Astrocyte (in vitro differentiated cells and primary cell): ENCODE data around the gene COL16A1. TPM values are rescaled to one million over a fixed set of nuclear protein-coding genes. Genes with fewer than 3 reads are reported as not detected.

Source experiments
- DNase-seq: peaks from one replicate; pipeline ENCODE4 v3.0.0-alpha.2; 2010; ENCODE audit warnings: low read depth
- FAIRE-seq: peaks from 2 replicates; lab custom pipeline; 2011; peaks lifted over from hg19 to GRCh38; lab: Jason Lieb, UNC
- H2AFZ ChIP-seq: 2 replicates; pipeline ENCODE4 v1.6.0; 2012; ENCODE audit warnings: low read depth, low read length, inconsistent platforms
- H3K27ac ChIP-seq: 2 replicates; pipeline ENCODE4 v1.5.1; 2011; ENCODE audit warnings: low read depth, low read length, inconsistent platforms
- H3K27me3 ChIP-seq: 2 replicates; pipeline ENCODE4 v1.6.0; 2011; ENCODE audit warnings: low read length, inconsistent platforms; ENCODE audit not compliant: insufficient read depth
- H3K36me3 ChIP-seq: 2 replicates; pipeline ENCODE4 v1.5.1; 2011; ENCODE audit warnings: low read length, inconsistent platforms; ENCODE audit not compliant: insufficient read depth
- H3K4me1 ChIP-seq: 2 replicates; pipeline ENCODE4 v1.5.1; 2011; ENCODE audit warnings: low read length, inconsistent platforms; ENCODE audit not compliant: insufficient read depth
- H3K4me2 ChIP-seq: 2 replicates; pipeline ENCODE4 v1.6.0; 2012; ENCODE audit warnings: low read length, inconsistent platforms
- H3K4me3 ChIP-seq: 2 replicates; pipeline ENCODE4 v1.5.1; 2011; ENCODE audit warnings: low read depth, mild to moderate bottlenecking, low read length, inconsistent platforms; ENCODE audit not compliant: insufficient read depth
- H3K79me2 ChIP-seq: 2 replicates; pipeline ENCODE4 v1.6.0; 2012; ENCODE audit warnings: mild to moderate bottlenecking, low read length, inconsistent platforms; ENCODE audit not compliant: insufficient read depth
- H3K9ac ChIP-seq: 2 replicates; pipeline ENCODE4 v1.6.0; 2012; ENCODE audit warnings: mild to moderate bottlenecking, low read length, inconsistent platforms
- H3K9me3 ChIP-seq: 2 replicates; pipeline ENCODE4 v1.5.1; 2012; ENCODE audit warnings: low read depth, mild to moderate bottlenecking, low read length, inconsistent platforms; ENCODE audit not compliant: insufficient read depth
- H4K20me1 ChIP-seq: 2 replicates; pipeline ENCODE4 v1.6.0; 2012; ENCODE audit warnings: low read length, inconsistent platforms; ENCODE audit not compliant: insufficient read depth
- H3K27ac Mint-ChIP-seq: one replicate; pipeline ENCODE4 v1.8.0; 2021; ENCODE audit warnings: mild to moderate bottlenecking, mixed read lengths; ENCODE audit not compliant: unreplicated experiment
- H3K27me3 Mint-ChIP-seq: one replicate; pipeline ENCODE4 v1.8.0; 2021; ENCODE audit warnings: low read depth, mixed read lengths; ENCODE audit not compliant: unreplicated experiment
- H3K36me3 Mint-ChIP-seq: one replicate; pipeline ENCODE4 v1.8.0; 2021; ENCODE audit warnings: low read depth, mixed read lengths; ENCODE audit not compliant: unreplicated experiment
- H3K4me1 Mint-ChIP-seq: one replicate; pipeline ENCODE4 v1.8.0; 2021; ENCODE audit warnings: low read depth, mixed read lengths; ENCODE audit not compliant: unreplicated experiment
- H3K4me3 Mint-ChIP-seq: one replicate; pipeline ENCODE4 v1.8.0; 2021; ENCODE audit warnings: mild to moderate bottlenecking, moderate library complexity, mixed read lengths; ENCODE audit not compliant: unreplicated experiment
- H3K9me3 Mint-ChIP-seq: one replicate; pipeline ENCODE4 v1.8.0; 2021; ENCODE audit warnings: mild to moderate bottlenecking, mixed read lengths; ENCODE audit not compliant: unreplicated experiment
- EZH2 ChIP-seq: IDR thresholded peaks from 2 replicates; pipeline ENCODE4 v1.6.1; 2012; ENCODE audit warnings: mild to moderate bottlenecking, low read length, inconsistent platforms; ENCODE audit not compliant: insufficient read depth
- total RNA-seq: library from RNA; stranded (reverse); gene quantifications from 2 replicates; pipeline ENCODE4 v1.2.1, GENCODE V29; 2021
- TF ChIP-seq, protein P1 (sequence below): IDR thresholded peaks from 2 replicates; pipeline ENCODE4 v1.5.1; 2011; ENCODE audit warnings: low read depth, mild to moderate bottlenecking, inconsistent platforms, low read length, moderate library complexity; ENCODE audit not compliant: insufficient read depth

COL16A1 gene
- total RNA-seq, 1 donor from 2014 or later = 42.9 TPM

DNA sequence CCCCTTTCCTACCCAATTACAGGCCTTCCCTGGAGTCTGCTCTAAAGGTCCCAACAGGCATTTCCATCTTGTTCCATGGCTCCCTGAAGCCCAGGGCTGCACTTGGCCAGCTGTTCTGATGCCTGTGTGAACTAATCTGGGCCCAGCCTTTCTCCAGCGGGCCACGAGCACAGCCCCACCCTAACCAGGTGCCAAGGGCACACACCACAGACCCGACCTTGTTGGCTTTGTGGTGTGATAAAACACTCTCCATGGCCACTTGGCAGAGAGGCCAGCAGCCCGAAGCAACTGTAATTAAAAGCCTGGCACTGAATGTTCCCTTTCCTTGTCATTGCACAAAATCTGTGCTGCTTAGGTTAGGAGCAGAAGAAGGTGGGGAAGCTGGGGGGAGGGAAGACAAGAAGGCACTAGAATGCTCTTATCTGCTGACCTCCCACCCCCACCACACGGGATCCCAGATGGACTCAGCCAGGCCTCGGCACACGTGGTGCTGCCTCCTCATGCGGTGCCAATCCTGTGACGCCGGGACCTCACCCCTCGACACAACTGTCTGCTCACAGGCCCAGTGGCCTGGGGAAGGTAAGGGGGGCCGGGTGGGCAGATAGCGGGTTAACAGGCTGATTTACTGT, 76.4 kb downstream of the COL16A1 start:
- H3K4me3 ChIP-seq = no peak overlapping the region
- FAIRE-seq (no peak), DNase-seq (no peak)
- H3K27me3 ChIP-seq = no peaks in the 10 kb centered on the region
- Mint-ChIP-seq H3K4me3 (no peak overlapping the region), H3K9me3 (no peaks in the 10 kb centered on the region), H3K27me3 (no peaks in the 10 kb centered on the region), H3K4me1 (peaks cover 35% of the 10 kb centered on the region), H3K36me3 (peaks cover 23% of the 10 kb centered on the region), H3K27ac (no peak overlapping the region)
- TF ChIP-seq, protein P1, sequence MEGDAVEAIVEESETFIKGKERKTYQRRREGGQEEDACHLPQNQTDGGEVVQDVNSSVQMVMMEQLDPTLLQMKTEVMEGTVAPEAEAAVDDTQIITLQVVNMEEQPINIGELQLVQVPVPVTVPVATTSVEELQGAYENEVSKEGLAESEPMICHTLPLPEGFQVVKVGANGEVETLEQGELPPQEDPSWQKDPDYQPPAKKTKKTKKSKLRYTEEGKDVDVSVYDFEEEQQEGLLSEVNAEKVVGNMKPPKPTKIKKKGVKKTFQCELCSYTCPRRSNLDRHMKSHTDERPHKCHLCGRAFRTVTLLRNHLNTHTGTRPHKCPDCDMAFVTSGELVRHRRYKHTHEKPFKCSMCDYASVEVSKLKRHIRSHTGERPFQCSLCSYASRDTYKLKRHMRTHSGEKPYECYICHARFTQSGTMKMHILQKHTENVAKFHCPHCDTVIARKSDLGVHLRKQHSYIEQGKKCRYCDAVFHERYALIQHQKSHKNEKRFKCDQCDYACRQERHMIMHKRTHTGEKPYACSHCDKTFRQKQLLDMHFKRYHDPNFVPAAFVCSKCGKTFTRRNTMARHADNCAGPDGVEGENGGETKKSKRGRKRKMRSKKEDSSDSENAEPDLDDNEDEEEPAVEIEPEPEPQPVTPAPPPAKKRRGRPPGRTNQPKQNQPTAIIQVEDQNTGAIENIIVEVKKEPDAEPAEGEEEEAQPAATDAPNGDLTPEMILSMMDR = no peak
- no peak for TF ChIP-seq EZH2
- H4K20me1 ChIP-seq = peaks cover 53% of the 10 kb centered on the region
- H3K79me2 ChIP-seq = no peaks in the 10 kb centered on the region
- H3K4me1 ChIP-seq = peaks cover 35% of the 10 kb centered on the region
- H3K9ac ChIP-seq = peak overlapping the region; percentile 2
- H3K36me3 ChIP-seq = peaks cover 16% of the 10 kb centered on the region
- peak overlapping the region; percentile 67 for H3K4me2 ChIP-seq
- H3K9me3 ChIP-seq = no peaks in the 10 kb centered on the region
- no peak overlapping the region for H3K27ac ChIP-seq
- no peak overlapping the region for H2AFZ ChIP-seq

DNA sequence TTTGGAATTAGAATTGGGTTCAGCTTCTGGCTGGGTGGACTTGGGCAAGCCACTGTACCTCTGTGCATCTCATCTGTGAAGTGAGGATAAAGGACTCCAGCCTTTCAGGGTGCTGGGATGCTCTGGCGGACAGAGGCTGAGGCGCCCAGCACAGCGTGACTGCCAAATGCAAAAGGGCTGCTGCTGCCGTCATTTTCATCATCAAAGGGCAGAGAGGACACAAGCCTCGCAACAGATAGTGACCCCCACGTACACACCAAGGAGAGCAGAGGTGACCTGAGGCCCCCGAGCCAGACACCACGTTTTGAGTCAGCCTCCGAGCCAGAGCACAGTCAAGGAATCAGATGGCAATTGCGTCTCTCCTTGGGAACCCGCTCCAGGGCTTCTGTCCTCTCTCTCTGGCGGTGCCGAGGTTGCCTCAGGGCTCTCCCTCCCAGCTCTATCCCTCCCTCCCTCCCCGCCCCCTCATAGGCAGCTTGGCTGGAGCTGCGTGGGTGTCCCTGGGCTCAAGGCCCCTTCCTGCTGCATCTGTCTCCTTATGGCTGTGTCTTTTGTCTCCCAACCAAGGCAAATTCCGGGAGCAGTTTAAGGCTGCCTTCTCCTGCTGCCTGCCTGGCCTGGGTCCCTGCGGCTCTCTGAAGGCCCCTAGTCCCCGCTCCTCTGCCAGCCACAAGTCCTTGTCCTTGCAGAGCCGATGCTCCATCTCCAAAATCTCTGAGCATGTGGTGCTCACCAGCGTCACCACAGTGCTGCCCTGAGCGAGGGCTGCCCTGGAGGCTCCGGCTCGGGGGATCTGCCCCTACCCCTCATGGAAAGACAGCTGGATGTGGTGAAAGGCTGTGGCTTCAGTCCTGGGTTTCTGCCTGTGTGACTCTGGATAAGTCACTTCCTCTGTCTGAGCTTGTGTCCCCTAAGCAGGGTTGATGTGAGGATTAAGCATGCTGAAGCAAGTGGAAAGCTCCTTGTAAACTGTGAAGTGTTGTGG, 77.3 kb downstream of the COL16A1 start:
- peak; percentile 39 for FAIRE-seq
- no peaks in the 10 kb centered on the region for H3K27me3 ChIP-seq
- no peaks in the 10 kb centered on the region for H3K79me2 ChIP-seq
- Mint-ChIP-seq H3K27me3 (no peaks in the 10 kb centered on the region), H3K36me3 (peaks cover 23% of the 10 kb centered on the region), H3K27ac (peak overlapping the region; percentile 84), H3K4me3 (no peak overlapping the region), H3K4me1 (peaks cover 35% of the 10 kb centered on the region), H3K9me3 (no peaks in the 10 kb centered on the region)
- H3K36me3 ChIP-seq = peaks cover 11% of the 10 kb centered on the region
- TF ChIP-seq, protein P1 = no peak
- TF ChIP-seq EZH2 = no peak
- peak overlapping the region; percentile 43 for H3K9ac ChIP-seq
- no peaks in the 10 kb centered on the region for H3K9me3 ChIP-seq
- peaks cover 35% of the 10 kb centered on the region for H3K4me1 ChIP-seq
- no peak overlapping the region for H3K4me3 ChIP-seq
- H4K20me1 ChIP-seq = peaks cover 47% of the 10 kb centered on the region
- H2AFZ ChIP-seq = peak overlapping the region; percentile 14
- peak overlapping the region; percentile 27 for H3K27ac ChIP-seq
- DNase-seq = peak; percentile 14
- H3K4me2 ChIP-seq = peak overlapping the region; percentile 67
